ENCODE results near the gene XK.

XK gene

GRCh38 chrX:37714479-37714878, 28.9 kb downstream of the XK start:
- Histone ChIP-seq H3K4me3 (ENCODE audit: insufficient read depth, low read length, poor library complexity, severe bottlenecking) (no peak overlapping the region), H3K36me3 (ENCODE audit: low read length) (no peaks in the 10 kb centered on the region), H3K9ac (ENCODE audit: low read length) (no peak overlapping the region), H3K9me3 (ENCODE audit: insufficient read depth, low read length) (no peaks in the 10 kb centered on the region), H3K4me2 (ENCODE audit: low read depth, low read length, poor library complexity, severe bottlenecking) (no peak overlapping the region), H3K27ac (ENCODE audit: low read depth, low read length) (no peak overlapping the region), H4K20me1 (ENCODE audit: low read depth, low read length) (no peaks in the 10 kb centered on the region), H2AFZ (ENCODE audit: low read depth, low read length, severe bottlenecking) (no peak overlapping the region), H3K27me3 (ENCODE audit: low read length) (no peaks in the 10 kb centered on the region), H3F3A (ENCODE audit: insufficient read depth) (no peaks in the 10 kb centered on the region), H3K9me2 (replicated peaks; ENCODE audit: insufficient read depth, low read length) (no peaks in the 10 kb centered on the region), H3K79me2 (ENCODE audit: insufficient read depth, low read length) (no peaks in the 10 kb centered on the region)
- TF ChIP-seq CTCF (IDR thresholded peaks at IDR 0.05; ENCODE audit: insufficient read depth, low read length, poor library complexity, severe bottlenecking) (no peak), EZH2phosphoT487 (conservative IDR thresholded peaks at IDR 0.05; ENCODE audit: low read length) (no peak)

DNA sequence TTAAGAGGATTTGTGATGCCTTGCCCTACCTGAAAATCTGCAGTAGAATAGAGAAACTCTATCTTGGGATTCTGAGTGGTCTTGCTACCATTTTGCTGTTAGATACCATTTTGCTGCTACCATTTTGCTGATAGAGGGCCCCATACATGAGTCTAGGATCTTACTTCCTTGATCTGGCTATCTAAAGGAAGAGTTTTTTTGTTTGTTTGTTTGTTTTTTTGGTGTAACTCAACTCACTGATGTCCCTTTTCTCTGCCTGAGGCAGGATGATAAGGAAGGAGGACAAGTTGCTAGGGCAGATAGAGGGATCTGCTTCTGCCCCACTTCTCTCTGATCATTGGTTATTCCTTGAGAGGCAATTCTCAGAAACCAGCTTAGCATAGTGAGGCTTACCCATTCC, 31.0 kb downstream of the XK start:
- H3K9me3 ChIP-seq (ENCODE audit: insufficient read depth, low read length) = no peaks in the 10 kb centered on the region
- H2AFZ ChIP-seq (ENCODE audit: low read depth, low read length, severe bottlenecking) = no peak overlapping the region
- H3K9me2 ChIP-seq (replicated peaks; ENCODE audit: insufficient read depth, low read length) = no peaks in the 10 kb centered on the region
- no peak overlapping the region for H3K4me3 ChIP-seq (ENCODE audit: insufficient read depth, low read length, poor library complexity, severe bottlenecking)
- no peaks in the 10 kb centered on the region for H3K36me3 ChIP-seq (ENCODE audit: low read length)
- no peak overlapping the region for H3K27ac ChIP-seq (ENCODE audit: low read depth, low read length)
- no peaks in the 10 kb centered on the region for H4K20me1 ChIP-seq (ENCODE audit: low read depth, low read length)
- no peak overlapping the region for H3K9ac ChIP-seq (ENCODE audit: low read length)
- TF ChIP-seq EZH2phosphoT487 (conservative IDR thresholded peaks at IDR 0.05; ENCODE audit: low read length) = no peak
- no peak for TF ChIP-seq CTCF (IDR thresholded peaks at IDR 0.05; ENCODE audit: insufficient read depth, low read length, poor library complexity, severe bottlenecking)
- no peaks in the 10 kb centered on the region for H3K27me3 ChIP-seq (ENCODE audit: low read length)
- no peaks in the 10 kb centered on the region for H3K79me2 ChIP-seq (ENCODE audit: insufficient read depth, low read length)
- no peaks in the 10 kb centered on the region for H3F3A ChIP-seq (ENCODE audit: insufficient read depth)
- no peak overlapping the region for H3K4me2 ChIP-seq (ENCODE audit: low read depth, low read length, poor library complexity, severe bottlenecking)

- no peaks in the 10 kb centered on the region for H3K36me3 ChIP-seq (ENCODE audit: low read length)
- no peak overlapping the region for H2AFZ ChIP-seq (ENCODE audit: low read depth, low read length, severe bottlenecking)
- TF ChIP-seq CTCF (IDR thresholded peaks at IDR 0.05; ENCODE audit: insufficient read depth, low read length, poor library complexity, severe bottlenecking) (no peak), EZH2phosphoT487 (conservative IDR thresholded peaks at IDR 0.05; ENCODE audit: low read length) (no peak)
- H3K9ac ChIP-seq (ENCODE audit: low read length) = no peak overlapping the region
- no peaks in the 10 kb centered on the region for H3K27me3 ChIP-seq (ENCODE audit: low read length)
- H3K4me2 ChIP-seq (ENCODE audit: low read depth, low read length, poor library complexity, severe bottlenecking) = no peak overlapping the region
- no peak overlapping the region for H3K4me3 ChIP-seq (ENCODE audit: insufficient read depth, low read length, poor library complexity, severe bottlenecking)
- H3K27ac ChIP-seq (ENCODE audit: low read depth, low read length) = no peak overlapping the region
- no peaks in the 10 kb centered on the region for H3F3A ChIP-seq (ENCODE audit: insufficient read depth)
- H3K79me2 ChIP-seq (ENCODE audit: insufficient read depth, low read length) = no peaks in the 10 kb centered on the region
- no peaks in the 10 kb centered on the region for H4K20me1 ChIP-seq (ENCODE audit: low read depth, low read length)
- no peaks in the 10 kb centered on the region for H3K9me2 ChIP-seq (replicated peaks; ENCODE audit: insufficient read depth, low read length)
- no peaks in the 10 kb centered on the region for H3K9me3 ChIP-seq (ENCODE audit: insufficient read depth, low read length)
Observed at GRCh38 chrX:37717708-37718107, 32.1 kb downstream of the XK start.

GRCh38 chrX:37722595-37722994, 37.0 kb downstream of the XK start:
- Histone ChIP-seq H3K27ac (ENCODE audit: low read depth, low read length) (no peak overlapping the region), H4K20me1 (ENCODE audit: low read depth, low read length) (no peaks in the 10 kb centered on the region), H3K4me3 (ENCODE audit: insufficient read depth, low read length, poor library complexity, severe bottlenecking) (no peak overlapping the region), H3F3A (ENCODE audit: insufficient read depth) (no peaks in the 10 kb centered on the region), H3K9ac (ENCODE audit: low read length) (no peak overlapping the region), H3K79me2 (ENCODE audit: insufficient read depth, low read length) (no peaks in the 10 kb centered on the region), H3K36me3 (ENCODE audit: low read length) (no peaks in the 10 kb centered on the region), H3K27me3 (ENCODE audit: low read length) (no peaks in the 10 kb centered on the region), H3K4me2 (ENCODE audit: low read depth, low read length, poor library complexity, severe bottlenecking) (no peak overlapping the region), H2AFZ (ENCODE audit: low read depth, low read length, severe bottlenecking) (no peak overlapping the region), H3K9me2 (replicated peaks; ENCODE audit: insufficient read depth, low read length) (no peaks in the 10 kb centered on the region), H3K9me3 (ENCODE audit: insufficient read depth, low read length) (no peaks in the 10 kb centered on the region)
- TF ChIP-seq CTCF (IDR thresholded peaks at IDR 0.05; ENCODE audit: insufficient read depth, low read length, poor library complexity, severe bottlenecking) = no peak
- TF ChIP-seq EZH2phosphoT487 (conservative IDR thresholded peaks at IDR 0.05; ENCODE audit: low read length) = no peak

Measured in SU-DHL-6 (cell line).